ENCODE measurements around the gene CRYAB.

- TF ChIP-seq RAD21 (IDR thresholded peaks at IDR 0.05; ENCODE audit: low read length) (no peak), POLR2AphosphoS5 (IDR thresholded peaks at IDR 0.05; ENCODE audit: low read depth, low read length) (no peak), EZH2phosphoT487 (IDR thresholded peaks at IDR 0.05; ENCODE audit: borderline replicate concordance, low read depth) (no peak), NRF1 (IDR thresholded peaks at IDR 0.05; ENCODE audit: low read depth, low read length) (no peak), SIN3A (IDR thresholded peaks at IDR 0.05; ENCODE audit: borderline replicate concordance, low read depth, low read length) (no peak), MXI1 (IDR thresholded peaks at IDR 0.05; ENCODE audit: low read depth, low read length) (no peak), GABPA (IDR thresholded peaks at IDR 0.05; ENCODE audit: low read depth) (no peak), REST (IDR thresholded peaks at IDR 0.05; ENCODE audit: low read depth, low read length) (no peak)
- TF ChIP-seq, protein P1, sequence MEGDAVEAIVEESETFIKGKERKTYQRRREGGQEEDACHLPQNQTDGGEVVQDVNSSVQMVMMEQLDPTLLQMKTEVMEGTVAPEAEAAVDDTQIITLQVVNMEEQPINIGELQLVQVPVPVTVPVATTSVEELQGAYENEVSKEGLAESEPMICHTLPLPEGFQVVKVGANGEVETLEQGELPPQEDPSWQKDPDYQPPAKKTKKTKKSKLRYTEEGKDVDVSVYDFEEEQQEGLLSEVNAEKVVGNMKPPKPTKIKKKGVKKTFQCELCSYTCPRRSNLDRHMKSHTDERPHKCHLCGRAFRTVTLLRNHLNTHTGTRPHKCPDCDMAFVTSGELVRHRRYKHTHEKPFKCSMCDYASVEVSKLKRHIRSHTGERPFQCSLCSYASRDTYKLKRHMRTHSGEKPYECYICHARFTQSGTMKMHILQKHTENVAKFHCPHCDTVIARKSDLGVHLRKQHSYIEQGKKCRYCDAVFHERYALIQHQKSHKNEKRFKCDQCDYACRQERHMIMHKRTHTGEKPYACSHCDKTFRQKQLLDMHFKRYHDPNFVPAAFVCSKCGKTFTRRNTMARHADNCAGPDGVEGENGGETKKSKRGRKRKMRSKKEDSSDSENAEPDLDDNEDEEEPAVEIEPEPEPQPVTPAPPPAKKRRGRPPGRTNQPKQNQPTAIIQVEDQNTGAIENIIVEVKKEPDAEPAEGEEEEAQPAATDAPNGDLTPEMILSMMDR (IDR thresholded peaks at IDR 0.05) = no peak
- TF ChIP-seq, protein P2, sequence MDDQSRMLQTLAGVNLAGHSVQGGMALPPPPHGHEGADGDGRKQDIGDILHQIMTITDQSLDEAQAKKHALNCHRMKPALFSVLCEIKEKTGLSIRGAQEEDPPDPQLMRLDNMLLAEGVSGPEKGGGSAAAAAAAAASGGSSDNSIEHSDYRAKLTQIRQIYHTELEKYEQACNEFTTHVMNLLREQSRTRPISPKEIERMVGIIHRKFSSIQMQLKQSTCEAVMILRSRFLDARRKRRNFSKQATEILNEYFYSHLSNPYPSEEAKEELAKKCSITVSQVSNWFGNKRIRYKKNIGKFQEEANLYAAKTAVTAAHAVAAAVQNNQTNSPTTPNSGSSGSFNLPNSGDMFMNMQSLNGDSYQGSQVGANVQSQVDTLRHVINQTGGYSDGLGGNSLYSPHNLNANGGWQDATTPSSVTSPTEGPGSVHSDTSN (IDR thresholded peaks at IDR 0.05) = no peak
Observed at GRCh38 chr11:111879637-111879960, 32.0 kb downstream of the CRYAB start.
